Peyer's patch (tissue), 4 donors: ENCODE measurements around the gene ACOD1.

Experiments used
- CTCF ChIP-seq, 6 experiments: fragments of 450-650 bp in 4 of 6; fragments of 200-600 bp in 2 of 6; sonication (generic) in 1 of 6; IDR thresholded peaks; one replicate each; pipeline ENCODE4 v1.5.1; 2017 to 2019; ENCODE audit warnings: antibody characterized with exemption in 6 of 6, mild to moderate bottlenecking in 3 of 6, moderate library complexity in 1 of 6
- POLR2A ChIP-seq, 2 donors: fragments of 450-650 bp; IDR thresholded peaks; one replicate each; pipeline ENCODE4 v1.5.1; 2017; ENCODE audit warnings: antibody characterized with exemption in 2 of 2, mild to moderate bottlenecking in 2 of 2, moderate library complexity in 2 of 2

DNA sequence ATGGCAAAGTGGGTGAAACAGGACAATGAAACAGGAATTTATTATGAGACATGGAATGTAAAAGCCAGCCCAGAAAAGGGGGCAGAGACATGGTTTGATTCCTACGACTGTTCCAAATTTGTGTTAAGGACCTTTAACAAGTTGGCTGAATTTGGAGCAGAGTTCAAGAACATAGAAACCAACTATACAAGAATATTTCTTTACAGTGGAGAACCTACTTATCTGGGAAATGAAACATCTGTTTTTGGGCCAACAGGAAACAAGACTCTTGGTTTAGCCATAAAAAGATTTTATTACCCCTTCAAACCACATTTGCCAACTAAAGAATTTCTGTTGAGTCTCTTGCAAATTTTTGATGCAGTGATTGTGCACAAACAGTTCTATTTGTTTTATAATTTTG is 52.2 kb downstream of the ACOD1 start:
- TF ChIP-seq CTCF (IDR thresholded peaks at IDR 0.05) (no peak), POLR2A (IDR thresholded peaks at IDR 0.05) (no peak)
